HG03457 (cell line): ENCODE results near the gene METRNL.

Source experiments
- ATAC-seq: cut with Tn5 transposase; IDR thresholded peaks from one replicate; pipeline ENCODE4 v1.9.1; 2021; ENCODE audit warnings: moderate number of reproducible peaks; ENCODE audit not compliant: unreplicated experiment

The METRNL gene

GRCh38 chr17:83089328-83090132 is 10.1 kb downstream of the METRNL start:
- no peak for ATAC-seq

- ATAC-seq, result no peak
Measured at GRCh38 chr17:83090444-83091256, 11.2 kb downstream of the METRNL start.

GRCh38 chr17:83091257-83092141 is 12.1 kb downstream of the METRNL start:
- ATAC-seq, result no peak

GRCh38 chr17:83092186-83092585 is 12.8 kb downstream of the METRNL start:
- no peak for ATAC-seq

GRCh38 chr17:83092931-83093330 is 13.5 kb downstream of the METRNL start:
- ATAC-seq, result no peak

GRCh38 chr17:83093506-83093905 is 14.1 kb downstream of the METRNL start:
- ATAC-seq, result no peak

GRCh38 chr17:83094291-83094690 is 14.9 kb downstream of the METRNL start:
- no peak for ATAC-seq

- ATAC-seq, result no peak
Measured at GRCh38 chr17:83095016-83095415, 15.6 kb downstream of the METRNL start.

GRCh38 chr17:83096401-83097224 is 17.2 kb downstream of the METRNL start:
- no peak for ATAC-seq

- no peak for ATAC-seq
Measured at GRCh38 chr17:83097831-83098230, 18.4 kb downstream of the METRNL start.

GRCh38 chr17:83098241-83099085 is 19.1 kb downstream of the METRNL start:
- no peak for ATAC-seq

- ATAC-seq, result no peak
Measured at GRCh38 chr17:83099086-83099555, 19.7 kb downstream of the METRNL start.

GRCh38 chr17:83099570-83100181 is 20.3 kb downstream of the METRNL start:
- ATAC-seq, result no peak

GRCh38 chr17:83100220-83100852 is 20.9 kb downstream of the METRNL start:
- ATAC-seq, result no peak

- ATAC-seq, result no peak
Measured at GRCh38 chr17:83100853-83101391, 21.5 kb downstream of the METRNL start.

- no peak for ATAC-seq
Measured at GRCh38 chr17:83101805-83102480, 22.5 kb downstream of the METRNL start.

- ATAC-seq, result no peak
Measured at GRCh38 chr17:83103200-83103942, 24.0 kb downstream of the METRNL start.
